Activated naive CD4-positive, alpha-beta T cell (primary cell): Measurements from ENCODE around the gene DRC3.
"Not testable (repeated sequence)": the region's sequence is repeated elsewhere in the genome, so short reads cannot be mapped to it uniquely, and the experiment has no call there.

Experiments used
- DNase-seq, 4 experiments: peaks; one replicate each; lab custom pipeline; 2025; lab: John Stamatoyannopoulos, UW

DRC3 gene

DNA sequence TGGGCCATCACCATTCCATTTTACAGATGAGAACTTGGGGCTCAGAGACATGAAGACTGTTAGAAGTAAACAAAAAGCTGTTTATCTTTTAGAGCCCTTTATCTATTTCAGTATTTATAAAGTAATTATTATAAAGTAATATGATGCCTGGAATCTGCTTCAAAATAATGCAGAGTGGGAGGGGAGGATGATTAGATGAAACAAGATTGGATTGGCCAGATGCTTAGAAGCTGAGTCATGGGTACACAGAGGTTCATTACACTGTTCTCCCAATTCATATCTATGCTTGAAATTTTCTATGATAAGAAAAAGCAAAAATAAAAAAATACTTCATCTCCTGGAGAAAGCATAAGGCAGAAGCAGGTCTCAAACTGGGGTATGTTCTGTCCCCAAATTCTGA is 29.8 kb upstream of the DRC3 start:
- DNase-seq: no peak

- no peak for DNase-seq
Observed at GRCh38 chr17:17943281-17943984, 29.2 kb upstream of the DRC3 start.

DNA sequence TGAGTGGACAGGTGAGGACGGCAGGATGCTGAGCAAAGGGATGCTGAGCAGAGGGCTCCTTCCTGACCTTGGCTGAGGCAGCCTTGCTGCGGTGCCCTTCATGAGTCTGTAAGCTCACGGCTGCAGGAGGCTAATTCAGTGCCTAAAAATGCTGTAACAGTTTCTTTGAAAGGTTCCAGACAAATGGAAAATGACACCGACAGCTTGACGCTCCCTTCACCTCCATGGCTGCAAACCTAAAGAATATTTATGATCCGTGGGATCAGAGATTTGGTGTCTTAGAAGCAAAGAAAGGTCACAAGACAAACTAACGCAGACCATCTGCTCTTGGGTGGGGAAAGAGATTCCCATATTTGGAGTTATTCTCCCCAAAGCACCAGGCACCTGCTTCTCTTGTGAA is 28.4 kb upstream of the DRC3 start:
- DNase-seq: no peak

DNA sequence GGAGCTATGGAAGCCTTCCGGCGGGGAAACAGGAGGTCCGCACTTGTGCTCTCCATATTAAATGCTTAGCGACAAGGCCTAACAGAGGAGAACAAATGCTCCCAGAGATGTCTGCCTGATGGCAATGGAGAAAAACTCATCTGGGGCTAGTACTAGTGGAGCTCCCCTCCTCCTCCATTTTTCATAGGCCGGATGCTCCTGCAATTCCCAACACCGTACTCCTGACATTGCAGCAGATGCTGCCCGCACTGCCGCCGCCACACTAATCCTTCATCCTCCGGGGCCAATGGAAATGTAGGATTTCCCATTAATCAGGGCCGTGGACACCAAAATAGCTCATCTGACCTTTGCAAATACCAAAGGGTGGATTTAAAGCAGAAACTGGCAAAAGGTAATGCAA is 27.9 kb upstream of the DRC3 start:
- no peak for DNase-seq

GRCh38 chr17:17946093-17946492 is 26.6 kb upstream of the DRC3 start:
- no peak for DNase-seq

DNA sequence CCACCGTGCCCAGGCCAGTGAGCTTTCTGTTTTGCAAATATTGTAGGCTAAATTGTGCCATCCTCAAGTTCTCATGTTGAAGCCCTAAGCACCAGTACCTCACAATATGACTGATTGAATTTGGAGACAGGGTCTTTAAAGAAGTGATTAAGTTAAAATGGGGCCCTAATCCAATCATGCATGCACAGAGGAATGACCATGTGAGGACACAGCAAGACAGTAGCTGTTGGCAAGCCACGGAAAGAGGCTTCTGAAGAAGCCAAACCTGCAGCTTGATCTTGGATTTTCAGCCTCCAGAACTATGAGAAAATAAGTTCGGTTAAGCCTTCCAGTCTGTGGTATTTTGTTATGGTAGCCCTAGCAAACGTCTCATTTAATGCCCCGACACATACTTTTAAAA is 25.4 kb upstream of the DRC3 start:
- DNase-seq: no peak

GRCh38 chr17:17947966-17948365 is 24.7 kb upstream of the DRC3 start:
- DNase-seq: no peak

- DNase-seq: no peak
Observed at GRCh38 chr17:17950347-17950746, 22.3 kb upstream of the DRC3 start.

DNA sequence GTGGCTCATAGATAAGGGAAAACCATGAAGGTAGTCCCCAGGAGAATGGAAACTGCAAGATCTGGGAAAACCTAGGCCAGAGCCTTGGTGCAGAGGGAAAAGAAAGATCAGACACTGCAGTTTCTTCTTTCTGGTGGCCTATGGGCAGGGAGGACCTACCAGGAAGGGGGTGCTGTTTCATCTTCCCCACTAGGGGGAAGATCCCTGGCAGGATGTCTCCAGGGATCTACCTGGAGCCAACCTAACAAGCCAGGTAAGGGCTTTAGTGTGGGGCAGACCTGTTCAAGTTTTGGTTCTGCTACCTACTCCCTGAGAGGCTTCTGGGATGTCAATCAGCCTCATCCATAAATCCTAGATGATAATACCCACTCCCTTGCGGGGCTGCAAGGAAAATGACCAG is 21.9 kb upstream of the DRC3 start:
- no peak for DNase-seq

GRCh38 chr17:17951524-17951923 is 21.1 kb upstream of the DRC3 start:
- no peak for DNase-seq

- no peak for DNase-seq
Observed at GRCh38 chr17:17952691-17953090, 20.0 kb upstream of the DRC3 start.

GRCh38 chr17:17954079-17954478 is 18.6 kb upstream of the DRC3 start:
- no peak for DNase-seq

GRCh38 chr17:17955790-17956341 is 16.8 kb upstream of the DRC3 start:
- DNase-seq: not testable (repeated sequence)

DNA sequence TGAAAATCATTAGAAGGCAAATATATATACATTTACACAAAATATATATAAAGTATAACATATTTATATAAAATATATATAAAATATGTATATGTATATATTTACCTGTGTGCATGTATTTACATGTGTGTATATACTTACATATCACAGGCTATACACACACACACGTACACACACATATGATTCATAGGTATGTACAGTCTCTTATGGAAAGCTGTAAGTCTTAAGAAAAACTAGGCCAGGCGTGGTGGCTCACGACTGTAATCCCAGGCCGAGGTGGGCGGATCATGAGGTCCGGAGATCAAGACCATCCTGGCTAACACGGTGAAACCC is 15.1 kb upstream of the DRC3 start:
- DNase-seq: no peak

- no peak for DNase-seq
Observed at GRCh38 chr17:17958982-17959381, 13.7 kb upstream of the DRC3 start.

- no peak for DNase-seq
Observed at GRCh38 chr17:17959520-17960361, 12.9 kb upstream of the DRC3 start.

- no peak for DNase-seq
Observed at GRCh38 chr17:17960500-17961030, 12.1 kb upstream of the DRC3 start.

DNA sequence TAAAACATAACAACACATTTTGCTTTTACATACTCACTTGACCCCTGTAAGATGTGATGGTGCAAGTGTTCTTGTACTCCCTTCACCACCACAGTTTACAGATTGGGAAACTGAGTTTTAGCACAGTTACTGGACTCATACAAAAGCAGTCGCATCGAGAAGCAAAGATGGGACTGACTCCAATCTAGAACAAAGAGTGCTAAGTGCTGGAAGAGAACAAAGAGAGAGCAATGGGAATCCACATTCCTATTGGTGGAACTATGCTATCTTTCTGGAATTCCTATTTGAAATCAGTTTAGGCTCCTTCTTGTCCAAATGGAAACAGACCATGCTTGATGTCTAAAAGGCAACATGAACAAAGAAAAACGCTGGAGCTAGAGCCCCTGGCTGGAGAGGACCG is 9.6 kb upstream of the DRC3 start:
- DNase-seq: no peak

DNA sequence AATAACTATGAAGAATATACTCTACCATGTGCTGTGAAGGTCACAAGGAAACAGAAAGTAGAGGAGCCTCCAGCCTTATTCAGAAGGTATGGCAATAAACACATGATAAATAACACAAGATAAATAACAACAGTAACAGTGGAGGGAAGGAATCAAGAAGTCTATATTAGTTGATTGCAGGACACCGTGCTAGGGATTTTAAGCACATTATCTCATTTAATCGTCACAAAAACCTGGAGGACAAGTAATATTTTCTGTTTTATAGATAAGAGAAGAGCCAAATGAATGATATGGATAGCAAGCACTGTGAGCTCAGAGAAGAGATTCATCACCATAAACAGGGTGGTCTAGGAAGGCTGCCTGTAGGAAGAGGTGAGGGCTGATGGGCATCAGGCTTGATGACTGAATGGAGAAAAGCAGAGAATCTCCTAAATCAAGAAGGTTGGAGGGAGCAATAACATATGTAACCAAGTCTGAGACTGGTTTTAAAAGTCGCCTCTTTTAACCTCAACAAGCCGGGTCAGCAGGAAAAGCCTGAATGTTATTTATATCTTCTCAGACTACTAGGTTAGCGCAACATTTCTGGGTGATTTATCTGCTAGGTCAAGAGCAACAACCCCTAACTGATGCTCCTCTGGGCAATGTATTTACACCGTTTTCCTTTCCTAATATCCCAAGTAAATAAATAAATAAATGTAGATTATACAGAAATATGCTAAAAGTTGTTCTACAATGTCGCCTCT is 8.8 kb upstream of the DRC3 start:
- no peak for DNase-seq

- DNase-seq: no peak
Observed at GRCh38 chr17:17964710-17965109, 8.0 kb upstream of the DRC3 start.

DNA sequence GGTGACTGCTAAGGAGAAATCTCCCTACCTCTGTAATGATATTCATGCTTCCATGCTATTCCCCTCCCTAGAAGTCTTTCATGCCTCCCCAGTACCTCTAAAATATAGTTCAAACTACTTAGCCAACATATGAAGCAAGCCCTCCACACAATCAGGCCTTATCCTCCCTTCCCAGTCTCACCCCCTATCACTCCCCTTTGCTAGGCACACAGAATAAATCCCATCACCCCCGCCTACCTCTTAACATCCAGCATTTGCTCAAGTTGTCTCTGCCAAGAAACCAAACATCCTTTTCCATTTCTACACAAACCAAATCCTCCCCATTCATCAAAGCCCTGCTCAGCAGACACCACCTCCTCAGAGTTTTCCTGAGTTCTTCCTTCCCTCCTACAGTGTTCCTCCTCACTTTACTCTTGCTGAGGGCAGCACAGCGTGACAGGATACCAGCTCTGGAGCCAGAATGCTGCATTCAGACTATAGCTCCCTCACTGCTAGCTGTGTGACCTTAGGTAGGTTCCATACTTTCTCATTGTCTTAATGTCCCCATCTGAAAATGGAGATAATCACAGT is 7.4 kb upstream of the DRC3 start:
- DNase-seq: no peak

DNA sequence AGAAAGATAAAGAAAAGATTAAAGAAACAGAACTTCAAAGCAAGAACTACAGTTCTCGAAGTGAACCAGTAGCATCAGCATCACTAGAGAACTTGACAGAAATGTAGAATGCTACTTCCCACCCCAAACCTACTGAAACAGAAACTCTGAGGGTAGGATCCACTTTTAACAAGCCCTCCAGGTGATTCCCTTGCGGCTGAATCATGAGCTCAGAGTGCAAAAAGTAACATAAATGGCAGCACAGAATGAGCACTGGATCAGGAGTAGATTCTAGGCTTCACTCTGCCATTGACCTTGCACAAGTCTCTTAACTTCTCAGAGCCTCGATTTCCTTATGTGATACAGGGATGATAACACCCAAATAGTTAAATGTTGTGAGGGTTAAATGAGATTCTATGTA is 6.3 kb upstream of the DRC3 start:
- no peak for DNase-seq
